Panc1 (cell line): ENCODE data around the gene MAPK8.

ENCODE experiments used
- CTCF ChIP-seq: fragments of 450-650 bp; IDR thresholded peaks from 2 replicates; pipeline ENCODE4 v1.5.1; 2017; ENCODE audit warnings: mild to moderate bottlenecking
- REST ChIP-seq, 2 experiments: IDR thresholded peaks; 2 replicates each; pipeline ENCODE4 v1.6.1; 2011 to 2012; ENCODE audit warnings: low read depth in 2 of 2, control low read depth in 1 of 2, low read length in 1 of 2, mild to moderate bottlenecking in 1 of 2, moderate library complexity in 1 of 2; ENCODE audit not compliant: insufficient read depth in 1 of 2

GRCh38 chr10:48463318-48464003, 157.0 kb downstream of the MAPK8 start:
- TF ChIP-seq CTCF (no peak), REST (IDR thresholded peaks at IDR 0.05; ENCODE audit: insufficient read depth in 1 of 2, low read depth in 2 of 2, low read length in 1 of 2) (no peak)
